Measurements from ENCODE around the gene REG1A.

- TF ChIP-seq CTCF (IDR thresholded peaks at IDR 0.05; ENCODE audit: low read depth, low read length), result no peak
- no peak for TF ChIP-seq POLR2A (IDR thresholded peaks at IDR 0.05; ENCODE audit: extremely low read depth, insufficient read length)
- TF ChIP-seq MAX (IDR thresholded peaks at IDR 0.05; ENCODE audit: low read depth, low read length), result no peak
- TF ChIP-seq MYC (IDR thresholded peaks at IDR 0.05; ENCODE audit: low read depth, low read length), result no peak
These were observed 19.1 kb downstream of the REG1A start for GRCh38 chr2:79139423-79139822.
